Neural crest cell (in vitro differentiated cells): ENCODE measurements around the gene MAPT. TPM values are rescaled to one million over a fixed set of nuclear protein-coding genes. Genes with fewer than 3 reads are reported as not detected.

Source experiments
- DNase-seq: peaks from one replicate; pipeline ENCODE4 v3.0.0; 2021; ENCODE audit warnings: low read depth, mixed read lengths, low spot score
- H3K27ac Mint-ChIP-seq: one replicate; pipeline ENCODE4 v1.8.0; 2021; ENCODE audit warnings: mild to moderate bottlenecking, mixed read lengths; ENCODE audit not compliant: unreplicated experiment
- H3K27me3 Mint-ChIP-seq: 2 replicates; pipeline ENCODE4 v1.8.0; 2021; ENCODE audit warnings: low read depth, mild to moderate bottlenecking, mixed read lengths
- H3K36me3 Mint-ChIP-seq: 2 replicates; pipeline ENCODE4 v1.8.0; 2021; ENCODE audit warnings: low read depth, mild to moderate bottlenecking, mixed read lengths
- H3K4me1 Mint-ChIP-seq: 2 replicates; pipeline ENCODE4 v1.8.0; 2021; ENCODE audit warnings: mixed read lengths
- H3K4me3 Mint-ChIP-seq: one replicate; pipeline ENCODE4 v1.8.0; 2021; ENCODE audit warnings: mild to moderate bottlenecking, mixed read lengths
- H3K9me3 Mint-ChIP-seq: 2 replicates; pipeline ENCODE4 v1.8.0; 2021; ENCODE audit warnings: mixed read lengths
- CTCF ChIP-seq: fragments of 200-600 bp; sonication (generic); conservative IDR thresholded peaks from 2 replicates; pipeline ENCODE4 v1.5.0; 2021; ENCODE audit warnings: antibody characterized with exemption, mild to moderate bottlenecking
- total RNA-seq: library from RNA; stranded (reverse); gene quantifications from 2 replicates; pipeline ENCODE4 v1.2.1, GENCODE V29; 2021

The MAPT gene
- total RNA-seq, 1 donor from 2014 or later = 9.5 TPM

GRCh38 chr17:46061435-46061834 is 167.1 kb downstream of the MAPT start:
- Mint-ChIP-seq H3K4me3 (no peak overlapping the region), H3K27me3 (no peaks in the 10 kb centered on the region), H3K4me1 (peaks cover 3% of the 10 kb centered on the region), H3K9me3 (no peaks in the 10 kb centered on the region), H3K36me3 (peaks cover 14% of the 10 kb centered on the region), H3K27ac (no peak overlapping the region)
- TF ChIP-seq CTCF = peak; percentile 55
- no peak for DNase-seq

- Mint-ChIP-seq H3K36me3 (peaks cover 19% of the 10 kb centered on the region), H3K4me3 (no peak overlapping the region), H3K27me3 (no peaks in the 10 kb centered on the region), H3K27ac (no peak overlapping the region), H3K9me3 (no peaks in the 10 kb centered on the region), H3K4me1 (peaks cover 3% of the 10 kb centered on the region)
- TF ChIP-seq CTCF = no peak
- DNase-seq = no peak
Observed at GRCh38 chr17:46063241-46063640, 168.9 kb downstream of the MAPT start.

- no peak for TF ChIP-seq CTCF
- Mint-ChIP-seq H3K9me3 (no peaks in the 10 kb centered on the region), H3K27ac (no peak overlapping the region), H3K4me1 (no peaks in the 10 kb centered on the region), H3K27me3 (no peaks in the 10 kb centered on the region), H3K36me3 (peaks cover 17% of the 10 kb centered on the region), H3K4me3 (no peak overlapping the region)
- DNase-seq = no peak
Observed at GRCh38 chr17:46064460-46064859, 170.1 kb downstream of the MAPT start.

- peaks cover 30% of the 10 kb centered on the region for H3K4me1 Mint-ChIP-seq
- H3K27ac Mint-ChIP-seq = no peak overlapping the region
- H3K4me3 Mint-ChIP-seq = no peak overlapping the region
- no peak for TF ChIP-seq CTCF
- DNase-seq = no peak
- H3K27me3 Mint-ChIP-seq = no peaks in the 10 kb centered on the region
- peaks cover 11% of the 10 kb centered on the region for H3K36me3 Mint-ChIP-seq
- H3K9me3 Mint-ChIP-seq = no peaks in the 10 kb centered on the region
Observed at GRCh38 chr17:46071796-46072195, 177.4 kb downstream of the MAPT start.

- Mint-ChIP-seq H3K9me3 (no peaks in the 10 kb centered on the region), H3K27ac (no peak overlapping the region), H3K36me3 (peaks cover 12% of the 10 kb centered on the region), H3K4me1 (peaks cover 31% of the 10 kb centered on the region), H3K4me3 (no peak overlapping the region), H3K27me3 (no peaks in the 10 kb centered on the region)
- DNase-seq = no peak
- TF ChIP-seq CTCF = no peak
Observed at GRCh38 chr17:46072998-46073397, 178.6 kb downstream of the MAPT start.

- H3K4me3 Mint-ChIP-seq = no peak overlapping the region
- H3K27ac Mint-ChIP-seq = no peak overlapping the region
- H3K36me3 Mint-ChIP-seq = peaks cover 24% of the 10 kb centered on the region
Observed at GRCh38 chr17:46074540-46074939, 180.2 kb downstream of the MAPT start.

More at GRCh38 chr17:46074540-46074939, 180.2 kb downstream of the MAPT start:
- Mint-ChIP-seq H3K9me3 (no peaks in the 10 kb centered on the region), H3K4me1 (peaks cover 31% of the 10 kb centered on the region), H3K27me3 (no peaks in the 10 kb centered on the region)
- no peak for TF ChIP-seq CTCF
- no peak for DNase-seq
